Upper lobe of right lung (tissue), 1 donor: ENCODE data around the gene ZNF235. TPM values are rescaled to one million over a fixed set of nuclear protein-coding genes. Genes with fewer than 3 reads are reported as not detected.

Source experiments
- ATAC-seq: fragments of 200-7000 bp; cut with Tn5 transposase; one replicate; pipeline ENCODE4 v1.9.1; 2020; ENCODE audit warnings: mild to moderate bottlenecking, moderate library complexity
- DNase-seq: peaks from one replicate; pipeline ENCODE4 v3.0.0-alpha.2; 2020
- H3K27ac ChIP-seq: fragments of 200-600 bp; one replicate; pipeline ENCODE4 v1.8.0; 2022
- H3K27me3 ChIP-seq: fragments of 200-600 bp; one replicate; pipeline ENCODE4 v1.8.0; 2022; ENCODE audit warnings: mild to moderate bottlenecking
- H3K36me3 ChIP-seq: fragments of 200-600 bp; one replicate; pipeline ENCODE4 v1.8.0; 2022
- H3K4me1 ChIP-seq: fragments of 200-600 bp; one replicate; pipeline ENCODE4 v1.8.0; 2022
- H3K4me3 ChIP-seq: fragments of 200-600 bp; one replicate; pipeline ENCODE4 v1.8.0; 2022; ENCODE audit warnings: mild to moderate bottlenecking
- H3K9me3 ChIP-seq: fragments of 200-600 bp; one replicate; pipeline ENCODE4 v1.8.0; 2022
- intact Hi-C: fragments of 100-400 bp; cut with DNase I; formaldehyde crosslinking; loops from one replicate; pipeline ENCODE4 v1.11.0; 2022
- total RNA-seq: library from RNA; stranded (reverse); fragmentation: NEBNext Ultra II Directional; extraction: Animal tissue kit (Norgen Biotek cat#: 25700); gene quantifications from one replicate; pipeline ENCODE4 v1.2.1, GENCODE V29; 2021
- TF ChIP-seq, protein P1 (sequence below): fragments of 200-600 bp; IDR thresholded peaks from one replicate; pipeline ENCODE4 v1.8.0; 2022; ENCODE audit warnings: antibody characterized with exemption
- donor health status: DM: no; HTN: yes; CAD: no; lungs with severe emphysema.

ZNF235 gene
- total RNA-seq, 1 donor from 2014 or later: 6.5 TPM

DNA sequence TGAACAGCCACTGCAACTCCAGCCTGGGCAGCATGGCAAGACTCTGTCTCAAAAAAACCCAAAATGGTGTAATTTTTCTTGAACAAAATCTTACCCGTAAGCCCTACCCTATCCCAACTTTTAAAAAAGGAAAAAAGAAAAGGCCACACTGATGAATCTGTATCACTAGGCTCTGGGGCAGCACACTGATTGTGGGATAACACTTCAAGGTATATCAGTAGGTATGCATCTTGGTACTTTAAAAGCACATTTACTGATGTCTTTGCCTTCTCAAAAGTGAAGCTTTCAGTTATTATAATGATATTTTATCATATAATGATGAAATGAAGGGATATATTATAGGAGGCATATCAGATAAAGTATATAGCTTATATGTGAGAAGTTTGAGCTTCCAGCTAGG lies 27.3 kb upstream of the ZNF235 start:
- Histone ChIP-seq H3K4me3 (no peak overlapping the region), H3K27me3 (no peaks in the 10 kb centered on the region), H3K9me3 (peaks cover 34% of the 10 kb centered on the region), H3K27ac (no peak overlapping the region), H3K36me3 (peaks cover 54% of the 10 kb centered on the region), H3K4me1 (no peaks in the 10 kb centered on the region)
- intact Hi-C loops: no loop called here
- DNase-seq (no peak), ATAC-seq (no peak)
- TF ChIP-seq, protein P1, sequence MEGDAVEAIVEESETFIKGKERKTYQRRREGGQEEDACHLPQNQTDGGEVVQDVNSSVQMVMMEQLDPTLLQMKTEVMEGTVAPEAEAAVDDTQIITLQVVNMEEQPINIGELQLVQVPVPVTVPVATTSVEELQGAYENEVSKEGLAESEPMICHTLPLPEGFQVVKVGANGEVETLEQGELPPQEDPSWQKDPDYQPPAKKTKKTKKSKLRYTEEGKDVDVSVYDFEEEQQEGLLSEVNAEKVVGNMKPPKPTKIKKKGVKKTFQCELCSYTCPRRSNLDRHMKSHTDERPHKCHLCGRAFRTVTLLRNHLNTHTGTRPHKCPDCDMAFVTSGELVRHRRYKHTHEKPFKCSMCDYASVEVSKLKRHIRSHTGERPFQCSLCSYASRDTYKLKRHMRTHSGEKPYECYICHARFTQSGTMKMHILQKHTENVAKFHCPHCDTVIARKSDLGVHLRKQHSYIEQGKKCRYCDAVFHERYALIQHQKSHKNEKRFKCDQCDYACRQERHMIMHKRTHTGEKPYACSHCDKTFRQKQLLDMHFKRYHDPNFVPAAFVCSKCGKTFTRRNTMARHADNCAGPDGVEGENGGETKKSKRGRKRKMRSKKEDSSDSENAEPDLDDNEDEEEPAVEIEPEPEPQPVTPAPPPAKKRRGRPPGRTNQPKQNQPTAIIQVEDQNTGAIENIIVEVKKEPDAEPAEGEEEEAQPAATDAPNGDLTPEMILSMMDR: no peak

DNA sequence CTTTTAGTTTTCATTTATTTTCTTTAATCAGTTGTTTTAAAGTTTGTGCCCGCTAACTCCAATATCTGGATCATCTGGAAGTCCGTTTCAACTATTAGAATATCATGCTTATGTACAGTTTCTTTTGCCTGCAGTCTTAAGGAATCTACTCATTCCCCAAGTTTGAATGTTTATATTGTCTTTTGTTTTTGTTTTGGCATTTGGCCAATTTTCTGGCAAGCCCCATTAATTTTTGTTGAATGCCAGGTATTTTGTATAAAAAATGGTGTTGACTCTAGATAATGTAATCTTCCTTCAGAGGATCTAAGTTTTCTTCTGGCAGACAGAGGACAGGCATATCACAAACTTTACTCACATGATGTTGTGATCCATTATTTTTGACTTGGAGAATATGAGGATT lies 11.1 kb upstream of the ZNF235 start:
- Histone ChIP-seq H3K4me3 (no peak overlapping the region), H3K9me3 (peaks cover 55% of the 10 kb centered on the region), H3K27me3 (no peaks in the 10 kb centered on the region), H3K36me3 (no peaks in the 10 kb centered on the region), H3K27ac (no peak overlapping the region), H3K4me1 (no peaks in the 10 kb centered on the region)
- ATAC-seq (no peak), DNase-seq (no peak)
- TF ChIP-seq, protein P1: no peak
- intact Hi-C loops: no loop called here

DNA sequence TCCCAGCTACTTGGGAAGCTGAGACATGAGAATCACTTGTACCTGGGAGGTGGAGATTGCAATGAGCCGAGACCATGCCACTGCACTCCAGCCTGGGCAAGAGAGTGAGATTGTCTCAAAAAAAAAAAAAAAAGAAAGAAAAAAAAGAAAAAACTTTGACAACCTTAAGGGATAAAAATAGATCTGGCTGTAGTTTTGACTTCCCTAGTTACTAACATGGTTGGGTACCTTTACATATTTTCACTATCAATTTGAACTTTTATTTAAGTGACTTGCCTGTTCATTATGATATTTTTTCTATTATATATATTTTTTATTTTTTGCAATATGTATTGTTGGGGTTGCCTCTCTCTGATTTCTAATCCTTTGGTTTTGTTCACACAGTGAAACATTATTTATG lies 8.4 kb upstream of the ZNF235 start:
- H3K9me3 ChIP-seq: peaks cover 28% of the 10 kb centered on the region
- H3K27ac ChIP-seq: no peak overlapping the region
- ATAC-seq (no peak), DNase-seq (no peak)
- no peaks in the 10 kb centered on the region for H3K27me3 ChIP-seq
- H3K4me1 ChIP-seq: no peaks in the 10 kb centered on the region
- TF ChIP-seq, protein P1: no peak
- intact Hi-C loops: no loop called here
- H3K4me3 ChIP-seq: no peak overlapping the region
- no peaks in the 10 kb centered on the region for H3K36me3 ChIP-seq

DNA sequence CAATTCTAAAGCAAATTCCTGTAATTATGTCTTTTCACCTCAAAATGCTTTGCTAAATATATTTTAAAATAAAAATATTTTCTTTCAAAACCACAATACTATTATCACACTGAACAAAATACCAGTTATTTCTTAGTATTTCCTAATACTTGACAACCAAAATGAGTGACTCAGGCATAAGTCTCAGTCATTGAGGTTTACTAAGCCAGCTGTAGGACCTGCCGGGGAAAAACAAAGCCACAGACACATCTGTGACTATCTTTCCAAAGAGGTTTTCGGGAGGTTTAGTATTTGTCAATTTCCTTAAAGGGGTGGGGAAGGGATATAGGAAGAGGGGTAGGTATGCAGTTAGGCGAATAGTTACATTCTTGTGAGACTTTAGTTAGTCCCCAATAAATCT lies 3.2 kb upstream of the ZNF235 start:
- no peak for DNase-seq
- Histone ChIP-seq H3K27ac (no peak overlapping the region), H3K9me3 (no peaks in the 10 kb centered on the region), H3K36me3 (no peaks in the 10 kb centered on the region), H3K27me3 (no peaks in the 10 kb centered on the region), H3K4me1 (peaks cover 11% of the 10 kb centered on the region), H3K4me3 (no peak overlapping the region)
- intact Hi-C loops: no loop called here
- ATAC-seq: no peak
- TF ChIP-seq, protein P1: no peak

DNA sequence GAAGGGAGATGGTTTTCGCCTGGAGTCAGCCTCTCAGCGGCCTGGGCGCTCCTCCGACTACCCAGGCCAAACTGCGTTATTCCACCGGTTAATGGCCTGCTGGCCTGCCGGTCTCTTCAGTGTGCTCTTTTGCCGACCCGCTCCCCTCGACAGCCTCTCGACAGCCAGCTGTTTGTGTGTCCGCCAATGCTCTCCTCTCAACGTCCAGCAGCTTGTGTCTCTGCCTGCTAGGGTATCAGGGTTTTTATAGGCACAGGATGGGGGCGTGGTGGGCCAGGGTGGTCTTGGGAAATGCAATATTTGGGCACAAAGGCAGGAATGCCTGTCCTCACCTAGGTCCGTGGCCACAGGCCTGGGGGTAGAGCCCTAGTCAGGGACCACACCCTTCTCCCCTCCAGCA lies 1.5 kb upstream of the ZNF235 start:
- Histone ChIP-seq H3K27me3 (no peaks in the 10 kb centered on the region), H3K4me1 (peaks cover 11% of the 10 kb centered on the region), H3K36me3 (no peaks in the 10 kb centered on the region), H3K4me3 (no peak overlapping the region), H3K9me3 (no peaks in the 10 kb centered on the region), H3K27ac (no peak overlapping the region)
- intact Hi-C loops: no loop called here
- DNase-seq (no peak), ATAC-seq (no peak)
- TF ChIP-seq, protein P1: no peak

DNA sequence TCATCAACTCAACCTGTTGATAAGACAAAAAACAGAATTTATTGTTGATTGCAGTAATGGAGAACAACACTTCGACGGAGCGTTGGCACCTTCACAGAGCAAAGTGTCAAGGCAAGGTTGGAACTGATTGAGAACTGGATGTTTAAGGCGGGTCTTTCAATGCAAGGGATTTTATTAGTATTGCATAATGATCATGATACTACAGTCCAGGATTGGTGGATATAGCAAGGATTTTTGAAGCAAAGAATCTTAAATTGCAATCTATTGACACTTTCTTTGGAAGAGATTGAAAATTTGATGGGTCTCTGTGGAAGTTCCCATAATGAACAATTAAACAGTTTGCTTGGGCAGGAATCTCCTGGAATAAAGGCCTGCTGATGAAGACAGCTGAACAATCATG lies 632 bp upstream of the ZNF235 start:
- DNase-seq: no peak
- ATAC-seq: no peak
- Histone ChIP-seq H3K4me1 (peaks cover 11% of the 10 kb centered on the region), H3K36me3 (peaks cover 4% of the 10 kb centered on the region), H3K9me3 (no peaks in the 10 kb centered on the region), H3K27me3 (no peaks in the 10 kb centered on the region), H3K27ac (no peak overlapping the region), H3K4me3 (peak overlapping the region; percentile 85)
- intact Hi-C loops: no loop called here
- TF ChIP-seq, protein P1: no peak
